GM12878 (cell line): ENCODE results near the gene USP47. TPM values are rescaled to one million over a fixed set of nuclear protein-coding genes. Genes with fewer than 3 reads are reported as not detected.

ENCODE experiments used
- ATAC-seq: fragments of 200-7000 bp; cut with Tn5 transposase; 3 replicates; pipeline ENCODE4 v1.9.1; 2020; ENCODE audit warnings: mild to moderate bottlenecking, moderate library complexity
- BruUV-seq: library from RNA; stranded (reverse); fragments of 400-500 nt; replicated peaks from 2 replicates; lab custom pipeline; 2021; lab: Mats Ljungman, UMichigan
- CTCF ChIA-PET: fragments of 300-600 bp; sonication (Branson Sonifier 250); formaldehyde crosslinking; extraction: SDS; loops from one replicate; lab custom pipeline; 2021; ENCODE audit warnings: inconsistent platforms; lab: Yijun Ruan, JAX
- POLR2A ChIA-PET: fragments of 350-600 bp; formaldehyde crosslinking; extraction: SDS; loops from one replicate; lab custom pipeline; 2021; ENCODE audit warnings: inconsistent platforms; lab: Charles Lee
- RAD21 ChIA-PET: fragments of 300-600 bp; sonication (Branson Sonifier 250); formaldehyde crosslinking; loops from one replicate; lab custom pipeline; 2023; ENCODE audit warnings: antibody characterized with exemption; ENCODE audit not compliant: unreplicated experiment; lab: Charles Lee
- SMC1A ChIA-PET: fragments of 300-600 bp; sonication (Branson Sonifier 250); formaldehyde crosslinking; loops from one replicate; lab custom pipeline; 2023; ENCODE audit not compliant: unreplicated experiment, uncharacterized antibody; lab: Charles Lee
- DNase-seq: peaks from one replicate; pipeline ENCODE4 v3.0.0-alpha.2; 2011; ENCODE audit warnings: low read depth, low spot score
- FAIRE-seq: peaks from 3 replicates; lab custom pipeline; 2011; peaks lifted over from hg19 to GRCh38; lab: Jason Lieb, UNC
- H2AFZ ChIP-seq: 2 replicates; pipeline ENCODE4 v1.6.0; 2011; ENCODE audit warnings: low read depth, low read length, control low read depth; ENCODE audit not compliant: control insufficient read depth
- H3K27ac ChIP-seq: 2 replicates; pipeline ENCODE4 v1.5.1; 2011; ENCODE audit warnings: control low read depth; ENCODE audit not compliant: control insufficient read depth, insufficient read depth
- H3K27me3 ChIP-seq, 2 experiments: replicated peaks in 1 of 2; 2 replicates each; pipeline versions ENCODE4 v1.6.0 to v1.6.1; 2011; ENCODE audit warnings: low read length in 1 of 2; ENCODE audit not compliant: control insufficient read depth in 2 of 2, insufficient read depth in 2 of 2
- H3K36me3 ChIP-seq, 2 experiments: 2 replicates each; pipeline ENCODE4 v1.5.1; 2011; ENCODE audit warnings: low read length in 1 of 2; ENCODE audit not compliant: control insufficient read depth in 2 of 2, insufficient read depth in 2 of 2
- H3K4me1 ChIP-seq: 2 replicates; pipeline ENCODE4 v1.6.1; 2011; ENCODE audit warnings: mild to moderate bottlenecking, low read length, moderate library complexity, mixed read lengths; ENCODE audit not compliant: control insufficient read depth, insufficient read depth
- H3K4me2 ChIP-seq: 2 replicates; pipeline ENCODE4 v1.6.0; 2011; ENCODE audit warnings: control low read depth; ENCODE audit not compliant: control insufficient read depth, insufficient read depth
- H3K4me3 ChIP-seq: fragments of 200-600 bp; sonication (generic); 2 replicates; pipeline ENCODE4 v1.5.1; 2016
- H3K79me2 ChIP-seq: 2 replicates; pipeline ENCODE4 v1.6.0; 2011; ENCODE audit warnings: low read length; ENCODE audit not compliant: control insufficient read depth, insufficient read depth
- H3K9ac ChIP-seq: 2 replicates; pipeline ENCODE4 v1.8.0; 2011; ENCODE audit warnings: low read length, control low read depth, mixed read lengths; ENCODE audit not compliant: control insufficient read depth, insufficient read depth
- H3K9me3 ChIP-seq: replicated peaks from 3 replicates; pipeline ENCODE4 v1.5.1; 2011; ENCODE audit warnings: mild to moderate bottlenecking, low read length; ENCODE audit not compliant: control insufficient read depth, insufficient read depth
- H4K20me1 ChIP-seq: 2 replicates; pipeline ENCODE4 v1.6.0; 2011; ENCODE audit not compliant: control insufficient read depth, insufficient read depth
- ASH2L ChIP-seq: fragments of 300-600, 200-600 bp; sonication (generic); IDR thresholded peaks from 2 replicates; pipeline ENCODE4 v1.6.1; 2017; ENCODE audit warnings: low read depth, mild to moderate bottlenecking, borderline replicate concordance
- BACH1 ChIP-seq: fragments of 450-650 bp; IDR thresholded peaks from 2 replicates; pipeline ENCODE4 v1.6.1; 2017; ENCODE audit warnings: mild to moderate bottlenecking, borderline replicate concordance
- CBFB ChIP-seq: IDR thresholded peaks from 2 replicates; pipeline ENCODE4 v1.6.1; 2016; ENCODE audit warnings: antibody characterized with exemption, low read depth
- CREM ChIP-seq: IDR thresholded peaks from 2 replicates; pipeline ENCODE4 v1.6.1; 2014; ENCODE audit warnings: antibody characterized with exemption, low read depth
- EED ChIP-seq: sonication (generic); IDR thresholded peaks from 2 replicates; pipeline ENCODE4 v1.6.1; 2016; ENCODE audit warnings: antibody characterized with exemption, low read depth
- EZH2 ChIP-seq: IDR thresholded peaks from 2 replicates; pipeline ENCODE4 v1.6.1; 2012; ENCODE audit warnings: low read depth, mild to moderate bottlenecking, control low read depth, inconsistent platforms, low read length, borderline replicate concordance; ENCODE audit not compliant: control insufficient read depth
- FOXM1 ChIP-seq: IDR thresholded peaks from 2 replicates; pipeline ENCODE4 v1.6.1; 2012; ENCODE audit warnings: low read depth, mild to moderate bottlenecking, inconsistent platforms, low read length, moderate library complexity
- HDAC6 ChIP-seq: fragments of 200-600 bp; sonication (generic); IDR thresholded peaks from one replicate; pipeline ENCODE4 v1.8.0; 2017; ENCODE audit warnings: antibody characterized with exemption; ENCODE audit not compliant: unreplicated experiment
- KDM1A ChIP-seq: fragments of 200-600 bp; sonication (generic); IDR thresholded peaks from 2 replicates; pipeline ENCODE4 v1.6.1; 2016; ENCODE audit warnings: borderline replicate concordance
- MYC ChIP-seq: IDR thresholded peaks from 2 replicates; pipeline ENCODE4 v1.6.1; 2011; ENCODE audit warnings: mild to moderate bottlenecking, low read length, moderate library complexity, inconsistent platforms; ENCODE audit not compliant: insufficient read depth, insufficient replicate concordance, insufficient read length, severe bottlenecking
- PKNOX1 ChIP-seq: fragments of 450-650 bp; IDR thresholded peaks from 2 replicates; pipeline ENCODE4 v1.6.1; 2016; ENCODE audit warnings: mild to moderate bottlenecking
- RAD51 ChIP-seq: fragments of 450-650 bp; IDR thresholded peaks from 2 replicates; pipeline ENCODE4 v1.6.1; 2016; ENCODE audit warnings: moderate library complexity, mild to moderate bottlenecking, inconsistent platforms
- SPI1 ChIP-seq: IDR thresholded peaks from 2 replicates; pipeline ENCODE4 v1.6.1; 2011; ENCODE audit warnings: low read depth, mild to moderate bottlenecking, low read length, moderate library complexity, borderline replicate concordance; ENCODE audit not compliant: insufficient read depth
- SREBF1 ChIP-seq: IDR thresholded peaks from 2 replicates; pipeline ENCODE4 v1.6.1; 2012; ENCODE audit warnings: mild to moderate bottlenecking, low read length
- TAF1 ChIP-seq: IDR thresholded peaks from 2 replicates; pipeline ENCODE4 v1.6.1; 2011; ENCODE audit warnings: mild to moderate bottlenecking, low read depth, low read length, borderline replicate concordance
- TCF12 ChIP-seq: IDR thresholded peaks from 2 replicates; pipeline ENCODE4 v1.6.1; 2011; ENCODE audit warnings: low read depth, mild to moderate bottlenecking, low read length
- TCF3 ChIP-seq: IDR thresholded peaks from 2 replicates; pipeline ENCODE4 v1.6.1; 2012; ENCODE audit warnings: low read depth, mild to moderate bottlenecking, low read length, borderline replicate concordance; ENCODE audit not compliant: insufficient read depth
- ZBED1 ChIP-seq: IDR thresholded peaks from 2 replicates; pipeline ENCODE4 v1.6.1; 2016; ENCODE audit warnings: borderline replicate concordance
- ZNF217 ChIP-seq: fragments of 450-650 bp; IDR thresholded peaks from 2 replicates; pipeline ENCODE4 v1.6.1; 2017; ENCODE audit warnings: antibody characterized with exemption, mild to moderate bottlenecking
- WGBS: methylation state at CpG from one replicate; pipeline ENCODE4 v1.1.6; 2016; ENCODE audit warnings: low lambda C conversion rate; ENCODE audit not compliant: insufficient replicate concordance, insufficient coverage; ENCODE audit errors: missing lambda C conversion rate; 5-methylcytosine and 5-hydroxymethylcytosine counted together
- in situ Hi-C: fragments of 300-500 bp; cut with MboI; formaldehyde crosslinking; loops from 9 replicates; pipeline ENCODE4 v1.14.3; 2018; ENCODE audit warnings: mixed read lengths
- intact Hi-C: fragments of 100-400 bp; cut with micrococcal nuclease; formaldehyde crosslinking; loops from one replicate; pipeline ENCODE4 v1.14.2; 2022; ENCODE audit not compliant: unreplicated experiment
- polyA plus RNA-seq, 11 experiments: library from polyadenylated mRNA; depleted of rRNA in 4 of 11; unstranded in 6 of 11; stranded (reverse) in 5 of 11; fragments of >200 nt; fragmentation: Nextera tagmentation in 4 of 11; fragmentation: Illumina TruSeq in 1 of 11; extraction: Ambion mirVana in 4 of 11; extraction: Trizol in 1 of 11; gene quantifications; 1 replicate in 1 of 11; 2 replicates in 10 of 11; pipeline versions ENCODE4 v1.2.1 to v1.2.3, GENCODE V29; 2011 to 2016; ENCODE audit warnings: inconsistent platforms in 2 of 11, missing spikeins in 2 of 11, low read depth in 1 of 11
- total RNA-seq, 4 experiments: library from RNA; depleted of rRNA in 3 of 4; stranded (reverse); fragments of >200 nt in 3 of 4; fragmentation: Illumina TruSeq in 1 of 4; extraction: Trizol in 1 of 4; gene quantifications; 2 replicates each; pipeline versions ENCODE4 v1.2.1 to v1.2.3, GENCODE V29; 2013 to 2021

The USP47 gene
- total and polyA plus RNA-seq, 10 of the 15 experiments (the other 5 are each of a cell fraction or from before 2014, with no cell fraction given): 13.9 to 54.0 (median 31.6) TPM

GRCh38 chr11:11976481-11977127, 134.8 kb downstream of the USP47 start:
- CTCF ChIA-PET: no interaction called here
- no peak for FAIRE-seq

GRCh38 chr11:11977206-11977938, 135.6 kb downstream of the USP47 start:
- intact Hi-C loops: no loop called here
- no peak overlapping the region for H3K9ac ChIP-seq
- H3K4me1 ChIP-seq: no peaks in the 10 kb centered on the region
- no peak for DNase-seq
- ChIA-PET CTCF (no interaction called here), RAD21 (no interaction called here), SMC1A (no interaction called here), POLR2A (no interaction called here)
- no peak for ATAC-seq
- no peaks in the 10 kb centered on the region for H3K9me3 ChIP-seq
- H3K4me2 ChIP-seq: no peak overlapping the region
- H3K27ac ChIP-seq: no peak overlapping the region
- TF ChIP-seq PKNOX1: no peak
- no peak for TF ChIP-seq TAF1
- no peak for TF ChIP-seq HDAC6
- no peak for TF ChIP-seq CBFB
- no peak for TF ChIP-seq EZH2
- in situ Hi-C loops: no loop called here
- no peaks in the 10 kb centered on the region for H3K79me2 ChIP-seq
- BruUV-seq: no TSS peak
- no peak for FAIRE-seq
- no peaks in the 10 kb centered on the region for H4K20me1 ChIP-seq
- WGBS: 8% methylated on average over 10 of the region's 10 CpGs
- H2AFZ ChIP-seq: no peak overlapping the region
- H3K27me3 ChIP-seq: no peaks in the 10 kb centered on the region
- no peak overlapping the region for H3K4me3 ChIP-seq
- no peaks in the 10 kb centered on the region for H3K36me3 ChIP-seq

More at GRCh38 chr11:11976481-11977127, 134.8 kb downstream of the USP47 start:
- no peak for TF ChIP-seq MYC
- TF ChIP-seq CREM: no peak
- TF ChIP-seq TCF3: no peak
- no peak for TF ChIP-seq SREBF1
- no peak for TF ChIP-seq RAD51
- no peak for TF ChIP-seq ZBED1
- no peak for TF ChIP-seq EED
- TF ChIP-seq SPI1: no peak
- no peak for TF ChIP-seq TCF12
- TF ChIP-seq KDM1A: no peak
- no peak for TF ChIP-seq FOXM1
- no peak for TF ChIP-seq BACH1
- TF ChIP-seq ZNF217: no peak
- TF ChIP-seq ASH2L: no peak
- Histone ChIP-seq H3K4me2 (no peak overlapping the region), H3K27ac (no peak overlapping the region), H3K27me3 (no peaks in the 10 kb centered on the region), H3K4me3 (no peak overlapping the region), H3K4me1 (no peaks in the 10 kb centered on the region), H3K9ac (no peak overlapping the region), H4K20me1 (no peaks in the 10 kb centered on the region), H2AFZ (no peak overlapping the region), H3K36me3 (no peaks in the 10 kb centered on the region), H3K79me2 (no peaks in the 10 kb centered on the region), H3K9me3 (no peaks in the 10 kb centered on the region)
- ATAC-seq: no peak
- intact Hi-C loops (no loop called here), in situ Hi-C loops (no loop called here)
- BruUV-seq: no TSS peak
- RAD21 ChIA-PET: no interaction called here
- DNase-seq: no peak
- POLR2A ChIA-PET: no interaction called here
- WGBS: 36% methylated on average over 6 of the region's 6 CpGs
- SMC1A ChIA-PET: no interaction called here
